ENCODE measurements around the gene DCLK1.

The DCLK1 gene

GRCh38 chr13:35923347-35923746 is 207.8 kb downstream of the DCLK1 start:
- Mint-ChIP-seq H3K4me1 (no peaks in the 10 kb centered on the region), H3K27ac (no peak overlapping the region), H3K27me3 (no peaks in the 10 kb centered on the region), H3K9me3 (peaks cover under 1% of the 10 kb centered on the region), H3K36me3 (ENCODE audit: low read depth) (no peaks in the 10 kb centered on the region), H3K4me3 (no peak overlapping the region)
- no peak for ATAC-seq
- DNase-seq, result no peak

GRCh38 chr13:35920816-35921215 is 210.4 kb downstream of the DCLK1 start:
- no peaks in the 10 kb centered on the region for H3K36me3 Mint-ChIP-seq (ENCODE audit: low read depth)
- no peaks in the 10 kb centered on the region for H3K4me1 Mint-ChIP-seq
- H3K27ac Mint-ChIP-seq, result no peak overlapping the region
- no peaks in the 10 kb centered on the region for H3K9me3 Mint-ChIP-seq
- H3K4me3 Mint-ChIP-seq, result no peak overlapping the region
- ATAC-seq (no peak), DNase-seq (no peak)
- no peaks in the 10 kb centered on the region for H3K27me3 Mint-ChIP-seq

GRCh38 chr13:35917942-35918645 is 213.1 kb downstream of the DCLK1 start:
- Mint-ChIP-seq H3K4me3 (no peak overlapping the region), H3K4me1 (no peaks in the 10 kb centered on the region), H3K9me3 (no peaks in the 10 kb centered on the region)

GRCh38 chr13:35917252-35917941 is 213.8 kb downstream of the DCLK1 start:
- no peak for DNase-seq
- Mint-ChIP-seq H3K4me1 (no peaks in the 10 kb centered on the region), H3K9me3 (no peaks in the 10 kb centered on the region), H3K27me3 (no peaks in the 10 kb centered on the region), H3K36me3 (ENCODE audit: low read depth) (no peaks in the 10 kb centered on the region), H3K4me3 (no peak overlapping the region), H3K27ac (no peak overlapping the region)
- ATAC-seq, result no peak

More at GRCh38 chr13:35917942-35918645, 213.1 kb downstream of the DCLK1 start:
- no peaks in the 10 kb centered on the region for H3K27me3 Mint-ChIP-seq
- DNase-seq (no peak), ATAC-seq (no peak)
- no peaks in the 10 kb centered on the region for H3K36me3 Mint-ChIP-seq (ENCODE audit: low read depth)
- no peak overlapping the region for H3K27ac Mint-ChIP-seq

GRCh38 chr13:35916146-35916545 is 215.0 kb downstream of the DCLK1 start:
- Mint-ChIP-seq H3K4me1 (no peaks in the 10 kb centered on the region), H3K27ac (no peak overlapping the region), H3K4me3 (no peak overlapping the region), H3K27me3 (no peaks in the 10 kb centered on the region), H3K9me3 (no peaks in the 10 kb centered on the region), H3K36me3 (ENCODE audit: low read depth) (no peaks in the 10 kb centered on the region)
- DNase-seq (no peak), ATAC-seq (no peak)

- no peaks in the 10 kb centered on the region for H3K9me3 Mint-ChIP-seq
- DNase-seq (no peak), ATAC-seq (no peak)
- H3K36me3 Mint-ChIP-seq (ENCODE audit: low read depth), result no peaks in the 10 kb centered on the region
- no peak overlapping the region for H3K4me3 Mint-ChIP-seq
- no peaks in the 10 kb centered on the region for H3K4me1 Mint-ChIP-seq
- H3K27me3 Mint-ChIP-seq, result no peaks in the 10 kb centered on the region
- H3K27ac Mint-ChIP-seq, result no peak overlapping the region
Measured at GRCh38 chr13:35914662-35915061, 216.5 kb downstream of the DCLK1 start.

- Mint-ChIP-seq H3K36me3 (ENCODE audit: low read depth) (no peaks in the 10 kb centered on the region), H3K27ac (no peak overlapping the region), H3K27me3 (no peaks in the 10 kb centered on the region)
Measured at GRCh38 chr13:35912841-35913240, 218.3 kb downstream of the DCLK1 start.

GRCh38 chr13:35909837-35910540 is 221.2 kb downstream of the DCLK1 start:
- no peaks in the 10 kb centered on the region for H3K4me1 Mint-ChIP-seq
- H3K4me3 Mint-ChIP-seq, result no peak overlapping the region
- no peak overlapping the region for H3K27ac Mint-ChIP-seq
- DNase-seq, result no peak
- ATAC-seq, result no peak
- H3K36me3 Mint-ChIP-seq (ENCODE audit: low read depth), result no peaks in the 10 kb centered on the region
- H3K27me3 Mint-ChIP-seq, result no peaks in the 10 kb centered on the region
- no peaks in the 10 kb centered on the region for H3K9me3 Mint-ChIP-seq

More at GRCh38 chr13:35912841-35913240, 218.3 kb downstream of the DCLK1 start:
- H3K4me1 Mint-ChIP-seq, result no peaks in the 10 kb centered on the region
- H3K4me3 Mint-ChIP-seq, result no peak overlapping the region
- DNase-seq (no peak), ATAC-seq (no peak)
- no peaks in the 10 kb centered on the region for H3K9me3 Mint-ChIP-seq

- no peaks in the 10 kb centered on the region for H3K36me3 Mint-ChIP-seq (ENCODE audit: low read depth)
- H3K27ac Mint-ChIP-seq, result no peak overlapping the region
- H3K9me3 Mint-ChIP-seq, result no peaks in the 10 kb centered on the region
- H3K4me1 Mint-ChIP-seq, result no peaks in the 10 kb centered on the region
- no peak for DNase-seq
- no peak overlapping the region for H3K4me3 Mint-ChIP-seq
- no peaks in the 10 kb centered on the region for H3K27me3 Mint-ChIP-seq
- ATAC-seq, result no peak
Measured at GRCh38 chr13:35909091-35909490, 222.1 kb downstream of the DCLK1 start.

GRCh38 chr13:35908226-35908625 is 223.0 kb downstream of the DCLK1 start:
- H3K9me3 Mint-ChIP-seq, result no peaks in the 10 kb centered on the region
- H3K27me3 Mint-ChIP-seq, result no peaks in the 10 kb centered on the region
- ATAC-seq (no peak), DNase-seq (no peak)
- H3K36me3 Mint-ChIP-seq (ENCODE audit: low read depth), result no peaks in the 10 kb centered on the region
- no peak overlapping the region for H3K27ac Mint-ChIP-seq
- no peaks in the 10 kb centered on the region for H3K4me1 Mint-ChIP-seq
- no peak overlapping the region for H3K4me3 Mint-ChIP-seq

- no peak for DNase-seq
- Mint-ChIP-seq H3K36me3 (ENCODE audit: low read depth) (no peaks in the 10 kb centered on the region), H3K27me3 (no peaks in the 10 kb centered on the region), H3K27ac (no peak overlapping the region), H3K4me3 (no peak overlapping the region), H3K4me1 (no peaks in the 10 kb centered on the region), H3K9me3 (no peaks in the 10 kb centered on the region)
- ATAC-seq, result no peak
Measured at GRCh38 chr13:35906636-35907035, 224.5 kb downstream of the DCLK1 start.

GRCh38 chr13:35903075-35903474 is 228.1 kb downstream of the DCLK1 start:
- Mint-ChIP-seq H3K27me3 (no peaks in the 10 kb centered on the region), H3K4me3 (no peak overlapping the region), H3K36me3 (ENCODE audit: low read depth) (no peaks in the 10 kb centered on the region), H3K27ac (no peak overlapping the region), H3K9me3 (no peaks in the 10 kb centered on the region), H3K4me1 (no peaks in the 10 kb centered on the region)
- ATAC-seq (no peak), DNase-seq (no peak)

GRCh38 chr13:35898041-35898440 is 233.1 kb downstream of the DCLK1 start:
- Mint-ChIP-seq H3K27ac (no peak overlapping the region), H3K4me1 (no peaks in the 10 kb centered on the region), H3K27me3 (no peaks in the 10 kb centered on the region), H3K9me3 (no peaks in the 10 kb centered on the region), H3K4me3 (no peak overlapping the region), H3K36me3 (ENCODE audit: low read depth) (no peaks in the 10 kb centered on the region)
- no peak for DNase-seq
- ATAC-seq, result no peak

GRCh38 chr13:35894636-35895035 is 236.5 kb downstream of the DCLK1 start:
- H3K4me1 Mint-ChIP-seq, result no peaks in the 10 kb centered on the region
- H3K9me3 Mint-ChIP-seq, result no peaks in the 10 kb centered on the region
- no peak overlapping the region for H3K27ac Mint-ChIP-seq
- H3K36me3 Mint-ChIP-seq (ENCODE audit: low read depth), result no peaks in the 10 kb centered on the region
- H3K4me3 Mint-ChIP-seq, result no peak overlapping the region
- no peaks in the 10 kb centered on the region for H3K27me3 Mint-ChIP-seq
- ATAC-seq (no peak), DNase-seq (no peak)
